Muscle layer of duodenum (tissue), 2 donors: ENCODE results near the gene MXD1.
A peak's percentile ranks its signal among the peaks of the same experiment; 100 is the strongest.

Experiments used
- H3K27ac ChIP-seq: one replicate; pipeline ENCODE4 v1.7.0; 2013; ENCODE audit warnings: mild to moderate bottlenecking, low read length
- H3K27me3 ChIP-seq: one replicate; pipeline ENCODE4 v1.7.0; 2013; ENCODE audit warnings: low read depth, mild to moderate bottlenecking, control low read depth, low read length
- H3K36me3 ChIP-seq, 2 donors: one replicate each; pipeline ENCODE4 v1.7.0; 2013; ENCODE audit warnings: low read length in 2 of 2, control low read depth in 1 of 2, mild to moderate bottlenecking in 1 of 2; ENCODE audit not compliant: insufficient read depth in 2 of 2, control insufficient read depth in 1 of 2
- H3K4me1 ChIP-seq, 2 donors: one replicate each; pipeline ENCODE4 v1.7.0; 2013; ENCODE audit warnings: low read length in 2 of 2, mild to moderate bottlenecking in 2 of 2, control low read depth in 1 of 2, moderate library complexity in 1 of 2; ENCODE audit not compliant: insufficient read depth in 2 of 2, control insufficient read depth in 1 of 2
- H3K4me3 ChIP-seq, 2 donors: one replicate each; pipeline ENCODE4 v1.7.0; 2013; ENCODE audit warnings: low read length in 2 of 2, low read depth in 1 of 2, mild to moderate bottlenecking in 1 of 2
- H3K9me3 ChIP-seq, 2 donors: one replicate each; pipeline ENCODE4 v1.7.0; 2013; ENCODE audit warnings: low read length in 2 of 2, control low read depth in 1 of 2, mild to moderate bottlenecking in 1 of 2; ENCODE audit not compliant: control insufficient read depth in 1 of 2
- donor health status: healthy.

MXD1 gene

DNA sequence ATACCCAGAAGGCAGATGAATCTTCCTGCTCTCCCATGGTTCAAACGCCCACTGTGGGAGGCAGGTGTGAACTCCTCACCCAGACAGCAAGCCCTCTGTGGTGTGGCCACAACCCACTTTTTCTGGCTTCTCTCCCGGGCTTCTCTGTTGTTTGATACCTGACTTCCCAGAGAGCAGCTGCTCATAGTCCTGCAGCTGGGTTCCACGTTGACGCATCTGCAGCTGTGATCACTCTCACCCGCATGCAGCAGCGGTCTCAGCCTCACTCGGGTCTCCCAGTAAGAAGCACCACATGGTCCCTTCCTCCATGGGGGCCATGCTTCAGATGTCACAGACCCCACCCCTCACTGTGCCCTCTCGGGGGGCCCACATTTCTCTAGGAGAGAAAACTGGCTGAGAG, 43.1 kb downstream of the MXD1 start:
- no peaks in the 10 kb centered on the region for H3K27me3 ChIP-seq
- no peak overlapping the region for H3K27ac ChIP-seq
- no peaks in the 10 kb centered on the region for H3K9me3 ChIP-seq
- H3K4me3 ChIP-seq = no peak overlapping the region
- no peaks in the 10 kb centered on the region for H3K4me1 ChIP-seq
- no peaks in the 10 kb centered on the region for H3K36me3 ChIP-seq

DNA sequence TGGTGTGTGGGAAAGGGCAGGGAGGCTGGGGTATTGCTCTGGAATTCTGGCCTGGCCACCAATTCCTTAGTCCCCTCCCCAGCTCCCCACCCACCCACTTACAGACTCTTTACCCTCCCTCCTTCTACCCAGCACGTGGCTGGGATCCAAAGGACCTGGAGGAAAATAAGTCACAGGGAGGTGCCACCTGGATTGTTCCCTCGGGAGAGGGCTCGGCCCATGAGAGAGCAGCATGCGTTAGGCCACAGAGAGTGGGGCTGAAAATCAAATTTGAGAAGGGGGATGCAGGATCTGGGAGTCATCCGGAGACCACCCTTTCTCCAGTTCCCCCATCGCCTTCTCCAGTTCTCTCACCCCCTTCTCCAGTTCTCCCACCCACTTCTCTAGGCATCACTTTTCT, 43.6 kb downstream of the MXD1 start:
- H3K27ac ChIP-seq = no peak overlapping the region
- no peaks in the 10 kb centered on the region for H3K9me3 ChIP-seq
- no peaks in the 10 kb centered on the region for H3K36me3 ChIP-seq
- no peaks in the 10 kb centered on the region for H3K27me3 ChIP-seq
- no peak overlapping the region for H3K4me3 ChIP-seq
- no peaks in the 10 kb centered on the region for H3K4me1 ChIP-seq

DNA sequence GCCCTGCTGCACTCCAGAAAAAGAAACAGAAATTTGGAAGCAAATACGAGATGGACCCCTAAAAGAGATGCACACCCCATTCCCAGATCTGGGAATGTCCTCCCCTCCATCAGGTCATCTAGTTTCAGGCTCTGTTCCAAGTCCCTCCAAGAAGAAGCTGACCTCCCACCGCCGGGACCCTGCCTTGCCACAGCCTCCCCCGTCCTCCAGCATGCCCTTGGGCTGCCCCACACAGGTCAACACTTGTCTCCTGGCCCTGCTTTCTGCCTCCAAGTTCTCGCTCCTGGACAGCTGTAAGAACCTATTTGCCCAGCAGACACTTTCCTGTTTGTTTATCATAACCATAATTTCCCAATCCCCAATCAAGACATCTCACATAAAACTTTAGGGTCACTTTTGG, 44.5 kb downstream of the MXD1 start:
- Histone ChIP-seq H3K27me3 (no peaks in the 10 kb centered on the region), H3K4me1 (no peaks in the 10 kb centered on the region)

DNA sequence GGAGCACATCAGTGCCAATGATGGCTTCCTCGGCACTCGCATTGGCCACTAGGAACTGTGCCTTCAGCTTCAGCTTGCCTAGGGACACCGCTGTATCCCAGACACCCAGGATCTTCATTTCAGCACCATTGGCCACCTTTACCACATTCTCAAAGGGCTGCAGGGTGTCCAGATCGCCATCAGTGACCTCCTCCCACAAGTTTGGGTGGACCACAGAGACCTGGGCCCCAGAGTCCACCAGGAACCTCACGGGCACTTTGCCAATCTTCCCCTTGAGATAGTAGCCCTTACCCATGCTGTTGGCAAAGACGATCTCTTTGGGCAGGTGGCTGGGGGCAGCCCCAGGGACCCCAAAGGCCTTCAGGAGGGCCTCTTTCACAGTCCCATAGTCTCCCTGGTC, 45.9 kb downstream of the MXD1 start:
- no peak overlapping the region for H3K27ac ChIP-seq
- H3K27me3 ChIP-seq = no peaks in the 10 kb centered on the region
- no peak overlapping the region for H3K4me3 ChIP-seq
- H3K9me3 ChIP-seq = no peaks in the 10 kb centered on the region
- H3K4me1 ChIP-seq = no peaks in the 10 kb centered on the region
- H3K36me3 ChIP-seq = no peaks in the 10 kb centered on the region

More for the DNA sequence above, 44.5 kb downstream of the MXD1 start:
- H3K27ac ChIP-seq = no peak overlapping the region
- H3K9me3 ChIP-seq = no peaks in the 10 kb centered on the region
- H3K36me3 ChIP-seq = no peaks in the 10 kb centered on the region
- H3K4me3 ChIP-seq = no peak overlapping the region

DNA sequence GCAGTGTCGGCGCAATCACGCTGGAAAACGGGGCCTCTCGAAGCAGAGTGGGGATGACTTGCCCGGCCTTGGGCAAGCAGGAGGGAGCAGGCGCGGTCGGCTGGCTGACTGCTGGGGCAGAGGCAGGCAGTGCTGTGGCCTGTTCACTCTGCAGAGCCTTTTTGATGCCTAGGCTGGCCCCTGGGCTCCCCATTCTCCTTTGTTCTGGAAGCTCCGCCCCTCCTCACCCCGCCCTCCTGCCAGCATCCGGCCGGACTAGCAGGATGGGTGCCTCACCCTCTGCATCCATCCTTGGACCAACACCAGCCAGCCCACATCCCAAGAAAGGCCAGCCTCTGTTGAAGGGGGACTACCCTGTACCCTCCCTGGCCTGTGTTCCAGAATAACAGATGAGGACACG, 46.6 kb downstream of the MXD1 start, which contains the start of gene ASPRV1:
TSS of gene ASPRV1 (minus strand) at position 136 of the 400 bp plus-strand sequence. CDS start 195 bp downstream, outside the sequence.
- Histone ChIP-seq H3K27me3 (no peaks in the 10 kb centered on the region), H3K36me3 (no peaks in the 10 kb centered on the region), H3K4me3 (no peak within 1 kb of the TSS), H3K4me1 (no peaks in the 10 kb centered on the region), H3K27ac (no peak within 1 kb of the TSS), H3K9me3 (no peaks in the 10 kb centered on the region)

DNA sequence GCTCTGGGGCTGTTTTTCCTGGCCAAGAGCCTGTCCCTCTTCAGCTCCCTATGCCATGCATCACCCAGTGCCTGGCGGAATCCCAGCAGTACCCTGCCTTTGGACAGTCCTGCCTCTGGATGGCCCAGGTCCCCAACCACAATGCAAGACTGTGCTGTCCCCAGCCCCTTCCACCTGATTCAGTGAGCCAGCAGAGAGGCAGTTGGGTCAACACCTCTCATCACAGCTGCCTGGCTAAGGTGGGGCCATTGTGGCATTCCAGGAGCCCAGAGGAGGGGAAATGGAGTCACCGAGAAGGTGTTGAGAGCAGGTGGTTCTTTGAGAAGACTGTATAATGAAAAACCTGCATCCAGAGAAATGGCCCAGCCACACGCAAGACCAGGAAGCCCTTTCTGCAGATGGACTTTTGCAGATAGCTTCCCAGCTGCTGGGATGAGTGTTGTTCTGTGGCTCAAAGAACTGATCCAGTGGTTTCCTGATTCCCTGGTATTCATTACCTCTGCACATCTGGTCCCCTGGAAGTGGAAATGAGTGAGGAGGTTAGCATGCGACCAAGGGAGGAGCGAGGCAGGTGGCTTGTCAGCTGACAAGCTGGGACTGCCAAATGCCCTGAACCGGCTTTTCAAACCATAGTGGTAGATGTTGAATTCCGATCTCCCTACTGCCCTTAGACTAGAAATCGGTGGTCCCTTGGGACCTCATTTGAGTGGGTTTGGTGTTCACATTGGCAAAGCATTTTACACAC, 48.2 kb downstream of the MXD1 start:
- Histone ChIP-seq H3K27ac (no peak overlapping the region), H3K9me3 (no peaks in the 10 kb centered on the region), H3K4me1 (no peaks in the 10 kb centered on the region), H3K36me3 (no peaks in the 10 kb centered on the region), H3K4me3 (no peak overlapping the region), H3K27me3 (no peaks in the 10 kb centered on the region)

DNA sequence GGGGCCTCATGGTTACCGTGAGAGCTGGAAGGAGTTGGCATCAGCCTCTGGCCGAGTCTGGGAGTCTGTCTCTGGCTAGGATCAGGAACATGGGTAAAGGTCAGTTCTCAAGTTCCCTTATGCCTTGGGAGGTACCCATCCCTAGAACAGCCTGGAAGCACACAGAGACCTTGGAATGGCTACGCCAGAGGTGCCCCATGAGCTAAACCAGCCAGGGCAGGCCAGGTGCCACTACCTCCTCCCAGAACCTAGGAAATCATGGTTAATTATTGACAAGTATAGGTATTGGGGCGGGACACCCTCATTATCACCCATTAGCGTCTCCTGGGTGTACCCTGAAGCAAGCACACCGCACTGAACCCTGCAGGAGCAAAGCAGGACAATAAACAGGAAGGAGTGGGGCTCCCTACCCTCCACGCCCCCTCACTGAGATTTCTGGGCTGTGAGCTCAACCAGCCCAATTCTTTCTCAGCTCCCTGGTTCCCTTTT, 49.5 kb downstream of the MXD1 start:
- H3K27ac ChIP-seq = peak overlapping the region; percentile 72
- no peaks in the 10 kb centered on the region for H3K9me3 ChIP-seq
- no peaks in the 10 kb centered on the region for H3K36me3 ChIP-seq
- no peak overlapping the region for H3K4me3 ChIP-seq
- no peaks in the 10 kb centered on the region for H3K27me3 ChIP-seq
- H3K4me1 ChIP-seq = no peaks in the 10 kb centered on the region

DNA sequence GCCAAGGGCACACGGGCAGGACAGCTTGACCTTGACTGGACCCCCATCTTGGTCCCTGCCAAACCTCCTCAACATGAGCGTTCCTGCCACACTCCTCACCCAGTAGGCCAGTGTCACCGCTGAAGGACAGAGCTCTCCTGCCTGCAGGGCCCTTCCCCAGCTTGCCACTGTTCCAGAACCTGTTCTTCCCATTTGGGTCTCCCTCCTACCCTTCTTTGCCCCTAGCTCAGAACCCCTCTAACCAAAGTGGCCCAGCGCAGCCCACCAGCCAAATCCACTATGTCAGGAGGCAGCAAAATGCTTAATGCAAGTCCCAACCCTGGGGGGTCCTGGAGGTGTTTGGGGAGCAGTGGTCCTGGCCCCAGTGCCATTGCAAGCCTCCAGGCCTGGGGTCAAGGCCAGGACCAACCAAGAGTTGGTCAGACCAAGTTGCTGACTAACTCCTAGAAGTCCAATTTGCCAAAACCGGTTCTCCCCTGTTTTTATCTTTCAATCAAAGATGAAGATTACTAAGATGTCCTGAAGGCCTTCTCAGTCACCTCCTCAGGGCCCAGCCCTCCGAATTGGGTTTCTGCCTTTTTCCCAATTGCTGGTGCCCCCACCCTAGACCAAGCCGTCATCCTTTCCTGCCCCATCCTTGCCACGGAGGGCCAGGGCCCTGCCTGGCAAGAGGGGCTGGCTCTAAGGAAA, 51.0 kb downstream of the MXD1 start:
- Histone ChIP-seq H3K4me3 (no peak overlapping the region), H3K27ac (no peak overlapping the region), H3K36me3 (no peaks in the 10 kb centered on the region), H3K9me3 (no peaks in the 10 kb centered on the region), H3K4me1 (no peaks in the 10 kb centered on the region), H3K27me3 (no peaks in the 10 kb centered on the region)

DNA sequence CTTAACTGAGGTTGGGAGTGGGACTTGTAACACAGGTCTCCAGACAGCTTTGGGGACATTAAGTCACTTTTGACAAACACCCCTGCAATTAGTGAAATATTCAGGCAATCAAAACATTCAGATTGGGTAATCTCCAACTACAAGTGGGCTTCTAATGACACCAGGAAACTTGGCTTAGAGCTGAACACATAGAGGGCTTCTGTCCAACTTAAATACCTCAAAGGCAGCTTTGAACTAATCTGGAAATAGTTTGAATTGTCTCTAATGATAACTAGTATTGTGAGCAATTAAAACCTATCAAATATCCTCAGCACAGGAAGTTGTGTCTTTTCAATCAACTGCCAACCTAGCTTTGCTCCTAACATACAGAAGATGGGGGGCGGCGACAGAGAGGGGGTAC, 51.6 kb downstream of the MXD1 start:
- no peaks in the 10 kb centered on the region for H3K9me3 ChIP-seq
- no peak overlapping the region for H3K27ac ChIP-seq
- no peak overlapping the region for H3K4me3 ChIP-seq

DNA sequence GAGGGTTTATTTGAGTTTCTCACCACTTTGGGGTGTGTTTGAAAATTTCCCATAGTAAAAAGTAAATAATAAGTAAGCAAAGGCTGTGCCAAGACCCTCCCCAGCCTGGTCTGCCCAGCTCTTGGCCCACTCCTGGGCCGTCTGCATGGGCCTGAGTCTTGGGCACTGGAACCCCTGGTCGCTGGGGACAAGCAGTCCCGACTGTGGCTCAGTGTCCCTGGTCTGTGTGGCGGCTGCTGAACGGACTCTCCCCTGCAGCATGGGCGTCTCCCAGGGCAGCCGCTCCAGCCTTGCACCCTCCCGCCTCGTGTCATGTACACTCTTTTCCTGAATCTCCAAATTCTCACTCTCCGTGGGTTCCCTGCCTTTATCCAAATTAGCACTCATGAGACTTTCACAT, 53.7 kb downstream of the MXD1 start:
- H3K27ac ChIP-seq = no peak overlapping the region
- no peaks in the 10 kb centered on the region for H3K27me3 ChIP-seq

More for the DNA sequence above, 51.6 kb downstream of the MXD1 start:
- Histone ChIP-seq H3K27me3 (no peaks in the 10 kb centered on the region), H3K36me3 (no peaks in the 10 kb centered on the region), H3K4me1 (no peaks in the 10 kb centered on the region)

DNA sequence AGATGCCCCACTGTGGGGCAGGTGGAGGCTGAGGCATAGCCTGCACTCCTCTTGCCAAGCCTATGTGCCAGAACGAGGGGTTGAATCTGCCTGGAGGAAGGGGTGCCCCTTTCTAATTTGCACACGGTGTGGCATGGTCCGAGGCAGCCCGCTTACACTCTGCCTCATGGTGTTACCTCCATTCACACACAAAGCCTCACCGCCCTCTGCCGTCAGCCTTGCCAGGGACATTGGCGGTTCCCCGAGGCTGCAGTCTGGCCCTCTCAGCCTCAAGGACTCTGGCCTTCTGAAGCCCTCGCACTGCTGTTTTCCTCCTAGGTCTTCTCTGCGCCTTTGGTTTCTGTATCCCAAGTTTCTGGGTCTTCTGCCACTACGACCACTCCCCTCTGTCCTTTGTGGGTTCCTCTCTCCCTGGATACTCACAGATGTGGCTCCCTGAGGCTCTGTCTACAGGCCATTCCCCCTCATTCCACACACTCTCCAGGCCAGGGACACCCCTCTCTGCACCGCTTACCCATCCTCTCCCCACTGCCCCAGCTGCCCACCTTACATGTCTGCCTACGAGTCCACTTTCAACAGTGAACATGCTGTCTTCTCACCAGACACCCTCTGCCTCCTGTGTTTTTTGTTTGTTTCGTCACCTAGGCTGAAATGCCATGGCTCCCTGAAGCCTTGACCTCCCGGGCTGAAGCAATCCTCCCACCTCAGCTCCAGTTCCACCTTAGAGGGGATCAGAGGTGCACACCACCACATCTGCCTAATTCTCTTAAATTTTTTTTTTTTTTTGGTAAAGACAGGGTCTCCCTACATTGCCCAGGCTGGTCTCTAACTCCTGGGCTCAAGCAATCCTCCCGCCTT, 54.4 kb downstream of the MXD1 start:
- Histone ChIP-seq H3K4me3 (no peak overlapping the region), H3K36me3 (no peaks in the 10 kb centered on the region), H3K27ac (no peak overlapping the region), H3K4me1 (no peaks in the 10 kb centered on the region), H3K27me3 (no peaks in the 10 kb centered on the region), H3K9me3 (no peaks in the 10 kb centered on the region)

More for the DNA sequence above, 53.7 kb downstream of the MXD1 start:
- H3K36me3 ChIP-seq = no peaks in the 10 kb centered on the region
- H3K4me3 ChIP-seq = no peak overlapping the region
- no peaks in the 10 kb centered on the region for H3K9me3 ChIP-seq
- H3K4me1 ChIP-seq = no peaks in the 10 kb centered on the region
